ENCODE results near the gene VIM. TPM values are rescaled to one million over a fixed set of nuclear protein-coding genes. Genes with fewer than 3 reads are reported as not detected.

Gene VIM
- total and polyA plus RNA-seq, 2 donors (not counting 1 experiment from before 2014, with no cell fraction given): 343 to 375 TPM

- peaks cover 27% of the 10 kb centered on the region for H3K79me2 ChIP-seq (ENCODE audit: control insufficient read depth, insufficient read depth, low read length)
- H3K9me3 ChIP-seq (ENCODE audit: control extremely low read depth in 1 of 3, control insufficient read depth in 2 of 3, insufficient read depth in 1 of 3, low read length in 2 of 3): no peaks in the 10 kb centered on the region
- no peaks in the 10 kb centered on the region for H3K27me3 Mint-ChIP-seq
- H3K27ac Mint-ChIP-seq: no peak overlapping the region
- H3K9me3 Mint-ChIP-seq (ENCODE audit: insufficient read depth): no peaks in the 10 kb centered on the region
- intact Hi-C loops (cut with micrococcal nuclease): no loop called here
- WGBS (ENCODE audit: insufficient coverage): no CpG with 5 or more reads among the region's 2 CpGs
- peaks cover 0 to 5% of the 10 kb centered on the region in 2 experiments for H3K36me3 ChIP-seq (replicated peaks in 1 of 2; ENCODE audit: control extremely low read depth in 1 of 2, control insufficient read depth in 1 of 2, extremely low read depth in 1 of 2, insufficient read depth in 2 of 2, low read length in 1 of 2)
- DNase-seq (no peak), ATAC-seq (ENCODE audit: low read depth) (no peak)
- no peak overlapping the region for H2AFZ ChIP-seq (ENCODE audit: insufficient read depth, low read depth, low read length, poor library complexity, severe bottlenecking)
- H3K27ac ChIP-seq (ENCODE audit: low read length in 2 of 2): no peak overlapping the region
- H3K4me2 ChIP-seq (replicated peaks; ENCODE audit: low read depth, low read length, poor library complexity, severe bottlenecking): no peak overlapping the region
- peaks cover 10% of the 10 kb centered on the region for H3K4me1 Mint-ChIP-seq
- no peak overlapping the region for H3K4me3 Mint-ChIP-seq
- ChIA-PET CTCF (interaction anchor here (1.2 kb wide), 1 partner anchor 9 kb away, joined by 3 read pairs; the partner anchor contains the start of gene VIM), POLR2A (no interaction called here)
- no peaks in the 10 kb centered on the region for H3K27me3 ChIP-seq (replicated peaks in 1 of 4; ENCODE audit: control extremely low read depth in 1 of 4, control insufficient read depth in 3 of 4, insufficient read depth in 4 of 4, low read length in 3 of 4)
- H3K4me1 ChIP-seq (ENCODE audit: control insufficient read depth in 2 of 2, insufficient read depth in 2 of 2, low read length in 2 of 2): peaks cover 0 to 6% of the 10 kb centered on the region in 2 donors
- TF ChIP-seq CTCF (IDR thresholded peaks at IDR 0.05): no peak
- H3K9ac ChIP-seq (ENCODE audit: low read length): no peak overlapping the region
- H3K4me3 ChIP-seq (ENCODE audit: control extremely low read depth in 1 of 5, extremely low read depth in 1 of 5, insufficient read depth in 1 of 5, low read depth in 2 of 5, low read length in 4 of 5): no peak overlapping the region
- peaks cover 8% of the 10 kb centered on the region for H4K20me1 ChIP-seq (ENCODE audit: control insufficient read depth, insufficient read depth, low read length, poor library complexity, severe bottlenecking)
Observed at GRCh38 chr10:17219024-17219423, 9.0 kb upstream of the VIM start.

- POLR2A ChIA-PET: no interaction called here
- Mint-ChIP-seq H3K27me3 (no peaks in the 10 kb centered on the region), H3K9me3 (ENCODE audit: insufficient read depth) (no peaks in the 10 kb centered on the region), H3K4me1 (peaks cover 13% of the 10 kb centered on the region), H3K27ac (no peak overlapping the region), H3K4me3 (no peak overlapping the region)
- H3K79me2 ChIP-seq (ENCODE audit: control insufficient read depth, insufficient read depth, low read length): peaks cover 41% of the 10 kb centered on the region
- no peaks in the 10 kb centered on the region for H3K27me3 ChIP-seq (replicated peaks in 1 of 4; ENCODE audit: control extremely low read depth in 1 of 4, control insufficient read depth in 3 of 4, insufficient read depth in 4 of 4, low read length in 3 of 4)
- intact Hi-C loops (cut with micrococcal nuclease): no loop called here
- H3K36me3 ChIP-seq (replicated peaks in 1 of 2; ENCODE audit: control extremely low read depth in 1 of 2, control insufficient read depth in 1 of 2, extremely low read depth in 1 of 2, insufficient read depth in 2 of 2, low read length in 1 of 2): no peaks in the 10 kb centered on the region
- no peak overlapping the region for H3K27ac ChIP-seq (ENCODE audit: low read length in 2 of 2)
- H3K4me2 ChIP-seq (replicated peaks; ENCODE audit: low read depth, low read length, poor library complexity, severe bottlenecking): no peak overlapping the region
- no peak for TF ChIP-seq EZH2 (IDR thresholded peaks at IDR 0.05; ENCODE audit: borderline replicate concordance, insufficient read depth, low read depth, low read length, poor library complexity, severe bottlenecking)
- TF ChIP-seq CTCF (IDR thresholded peaks at IDR 0.05): no peak
- H3K4me1 ChIP-seq (ENCODE audit: control insufficient read depth in 2 of 2, insufficient read depth in 2 of 2, low read length in 2 of 2): peaks cover 0 to 6% of the 10 kb centered on the region in 2 donors
- no peak overlapping the region for H3K4me3 ChIP-seq (ENCODE audit: control extremely low read depth in 1 of 5, extremely low read depth in 1 of 5, insufficient read depth in 1 of 5, low read depth in 2 of 5, low read length in 4 of 5)
- ATAC-seq (ENCODE audit: low read depth): no peak
- peaks cover 11% of the 10 kb centered on the region for H4K20me1 ChIP-seq (ENCODE audit: control insufficient read depth, insufficient read depth, low read length, poor library complexity, severe bottlenecking)
- no peak for DNase-seq
- H3K9me3 ChIP-seq (ENCODE audit: control extremely low read depth in 1 of 3, control insufficient read depth in 2 of 3, insufficient read depth in 1 of 3, low read length in 2 of 3): no peaks in the 10 kb centered on the region
- H3K9ac ChIP-seq (ENCODE audit: low read length): no peak overlapping the region
- H2AFZ ChIP-seq (ENCODE audit: insufficient read depth, low read depth, low read length, poor library complexity, severe bottlenecking): no peak overlapping the region
- WGBS (ENCODE audit: insufficient coverage): no CpG with 5 or more reads among the region's 1 CpG
- CTCF ChIA-PET: interaction anchor here (1.0 to 1.4 kb wide), 3 partner anchors 9 to 15 kb away, joined by 3 to 7 read pairs (median 6); no protein-coding TSS in a partner anchor
Observed at GRCh38 chr10:17220652-17221100, 7.4 kb upstream of the VIM start.
